ENCODE results near the gene MECR.
A peak's percentile ranks its signal among the peaks of the same experiment; 100 is the strongest.

The MECR gene

DNA sequence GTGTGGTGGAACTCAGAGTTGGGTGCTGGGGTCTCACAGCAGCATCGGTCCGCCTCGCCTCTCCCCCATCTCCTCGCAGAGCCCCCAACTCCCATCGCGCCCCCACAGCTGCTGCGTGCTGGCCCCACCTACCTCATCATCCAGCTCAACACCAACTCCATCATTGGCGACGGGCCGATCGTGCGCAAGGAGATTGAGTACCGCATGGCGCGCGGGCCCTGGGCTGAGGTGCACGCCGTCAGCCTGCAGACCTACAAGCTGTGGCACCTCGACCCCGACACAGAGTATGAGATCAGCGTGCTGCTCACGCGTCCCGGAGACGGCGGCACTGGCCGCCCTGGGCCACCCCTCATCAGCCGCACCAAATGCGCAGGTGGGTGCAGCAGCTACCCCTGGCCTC is 29.8 kb upstream of the MECR start:
- Histone ChIP-seq H3K79me2 (ENCODE audit: low read length) (no peaks in the 10 kb centered on the region), H3K4me3 (ENCODE audit: low read length) (no peak overlapping the region), H3K9ac (ENCODE audit: low read length) (no peak overlapping the region), H3K27ac (ENCODE audit: low read length) (no peak overlapping the region), H4K20me1 (ENCODE audit: insufficient read depth, low read length) (no peaks in the 10 kb centered on the region), H3K9me2 (replicated peaks; ENCODE audit: insufficient read depth, low read length) (no peaks in the 10 kb centered on the region), H3K4me2 (ENCODE audit: low read depth, low read length) (no peak overlapping the region), H2AFZ (ENCODE audit: low read length) (no peak overlapping the region), H3K36me3 (replicated peaks; ENCODE audit: insufficient read depth, low read length) (no peaks in the 10 kb centered on the region), H3F3A (ENCODE audit: insufficient read depth, low read length) (no peaks in the 10 kb centered on the region), H3K9me3 (replicated peaks; ENCODE audit: insufficient read depth, low read length) (no peaks in the 10 kb centered on the region), H3K27me3 (replicated peaks; ENCODE audit: insufficient read depth, low read length) (peaks cover 90% of the 10 kb centered on the region), H3K4me1 (ENCODE audit: low read length) (no peaks in the 10 kb centered on the region)
- no peak for DNase-seq
- TF ChIP-seq EZH2phosphoT487 (IDR thresholded peaks at IDR 0.05; ENCODE audit: low read length): no peak
- no peak for TF ChIP-seq EZH2 (optimal IDR thresholded peaks at IDR 0.05; ENCODE audit: low read depth, low read length)
- TF ChIP-seq CTCF (IDR thresholded peaks at IDR 0.05; ENCODE audit: low read length): no peak

- no peak for DNase-seq
These were observed 29.2 kb upstream of the MECR start for GRCh38 chr1:29259802-29260441.

DNA sequence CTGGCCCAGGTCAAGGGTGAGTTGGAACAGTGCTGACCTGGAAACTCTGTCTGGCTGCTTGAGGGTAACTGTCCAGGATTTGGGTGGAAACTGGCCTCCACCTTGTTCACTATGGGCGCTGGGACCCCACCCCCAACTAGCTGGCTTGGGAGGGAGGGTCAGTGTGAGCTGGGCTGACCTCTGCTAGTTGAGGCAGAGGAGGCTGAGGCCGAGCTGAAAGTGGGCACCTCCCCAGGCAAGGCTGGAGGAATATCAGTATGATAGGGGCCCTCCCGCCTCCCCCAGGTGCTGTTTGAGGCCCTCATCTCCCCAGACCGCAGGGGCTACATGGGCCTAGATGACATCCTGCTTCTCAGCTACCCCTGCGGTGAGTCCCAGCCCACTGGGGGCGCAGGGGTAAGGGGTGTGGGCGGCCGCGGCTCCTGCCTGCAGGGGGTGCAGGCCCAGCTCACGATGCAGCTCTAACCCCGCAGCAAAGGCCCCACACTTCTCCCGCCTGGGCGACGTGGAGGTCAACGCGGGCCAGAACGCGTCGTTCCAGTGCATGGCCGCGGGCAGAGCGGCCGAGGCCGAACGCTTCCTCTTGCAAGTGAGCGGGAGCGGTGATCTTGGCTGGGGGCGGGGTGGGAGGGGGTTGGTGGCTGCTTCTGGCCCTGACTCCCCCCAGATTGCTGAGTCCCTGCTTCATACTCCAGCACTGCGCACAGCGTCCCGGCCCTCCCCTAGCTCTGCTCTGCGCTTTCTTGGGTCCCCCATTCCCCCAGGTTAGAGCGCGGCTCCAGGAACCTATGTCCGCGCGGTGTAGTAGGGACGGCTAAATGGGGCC is 28.5 kb upstream of the MECR start:
- Histone ChIP-seq H3K9me3 (replicated peaks; ENCODE audit: insufficient read depth, low read length) (no peaks in the 10 kb centered on the region), H3K4me2 (ENCODE audit: low read depth, low read length) (peak overlapping the region; percentile 62), H3K9me2 (replicated peaks; ENCODE audit: insufficient read depth, low read length) (no peaks in the 10 kb centered on the region), H3K27ac (ENCODE audit: low read length) (no peak overlapping the region), H4K20me1 (ENCODE audit: insufficient read depth, low read length) (no peaks in the 10 kb centered on the region), H2AFZ (ENCODE audit: low read length) (no peak overlapping the region), H3K79me2 (ENCODE audit: low read length) (no peaks in the 10 kb centered on the region), H3K4me1 (ENCODE audit: low read length) (no peaks in the 10 kb centered on the region), H3K27me3 (replicated peaks; ENCODE audit: insufficient read depth, low read length) (peaks cover 88% of the 10 kb centered on the region), H3K4me3 (ENCODE audit: low read length) (peak overlapping the region; percentile 29; the same call in 1 of the 2 replicates), H3K36me3 (replicated peaks; ENCODE audit: insufficient read depth, low read length) (no peaks in the 10 kb centered on the region), H3K9ac (ENCODE audit: low read length) (no peak overlapping the region), H3F3A (ENCODE audit: insufficient read depth, low read length) (no peaks in the 10 kb centered on the region)
- TF ChIP-seq EZH2phosphoT487 (IDR thresholded peaks at IDR 0.05; ENCODE audit: low read length) (no peak), CTCF (IDR thresholded peaks at IDR 0.05; ENCODE audit: low read length) (no peak), EZH2 (optimal IDR thresholded peaks at IDR 0.05; ENCODE audit: low read depth, low read length) (no peak)
- no peak for DNase-seq

More at GRCh38 chr1:29259802-29260441, 29.2 kb upstream of the MECR start:
- TF ChIP-seq EZH2 (optimal IDR thresholded peaks at IDR 0.05; ENCODE audit: low read depth, low read length) (no peak), EZH2phosphoT487 (IDR thresholded peaks at IDR 0.05; ENCODE audit: low read length) (no peak), CTCF (IDR thresholded peaks at IDR 0.05; ENCODE audit: low read length) (no peak)
- H3K36me3 ChIP-seq (replicated peaks; ENCODE audit: insufficient read depth, low read length): no peaks in the 10 kb centered on the region
- no peak overlapping the region for H3K27ac ChIP-seq (ENCODE audit: low read length)
- no peaks in the 10 kb centered on the region for H3K79me2 ChIP-seq (ENCODE audit: low read length)
- no peaks in the 10 kb centered on the region for H3K4me1 ChIP-seq (ENCODE audit: low read length)
- peak overlapping the region; percentile 29; the same call in 1 of the 2 replicates for H3K4me3 ChIP-seq (ENCODE audit: low read length)
- H2AFZ ChIP-seq (ENCODE audit: low read length): no peak overlapping the region
- H3K27me3 ChIP-seq (replicated peaks; ENCODE audit: insufficient read depth, low read length): peaks cover 88% of the 10 kb centered on the region
- H3K9me2 ChIP-seq (replicated peaks; ENCODE audit: insufficient read depth, low read length): no peaks in the 10 kb centered on the region
- no peak overlapping the region for H3K9ac ChIP-seq (ENCODE audit: low read length)
- peak overlapping the region; percentile 62 for H3K4me2 ChIP-seq (ENCODE audit: low read depth, low read length)
- H3K9me3 ChIP-seq (replicated peaks; ENCODE audit: insufficient read depth, low read length): no peaks in the 10 kb centered on the region
- H4K20me1 ChIP-seq (ENCODE audit: insufficient read depth, low read length): no peaks in the 10 kb centered on the region
- no peaks in the 10 kb centered on the region for H3F3A ChIP-seq (ENCODE audit: insufficient read depth, low read length)
